ENCODE measurements around the gene TRIM69.

DNA sequence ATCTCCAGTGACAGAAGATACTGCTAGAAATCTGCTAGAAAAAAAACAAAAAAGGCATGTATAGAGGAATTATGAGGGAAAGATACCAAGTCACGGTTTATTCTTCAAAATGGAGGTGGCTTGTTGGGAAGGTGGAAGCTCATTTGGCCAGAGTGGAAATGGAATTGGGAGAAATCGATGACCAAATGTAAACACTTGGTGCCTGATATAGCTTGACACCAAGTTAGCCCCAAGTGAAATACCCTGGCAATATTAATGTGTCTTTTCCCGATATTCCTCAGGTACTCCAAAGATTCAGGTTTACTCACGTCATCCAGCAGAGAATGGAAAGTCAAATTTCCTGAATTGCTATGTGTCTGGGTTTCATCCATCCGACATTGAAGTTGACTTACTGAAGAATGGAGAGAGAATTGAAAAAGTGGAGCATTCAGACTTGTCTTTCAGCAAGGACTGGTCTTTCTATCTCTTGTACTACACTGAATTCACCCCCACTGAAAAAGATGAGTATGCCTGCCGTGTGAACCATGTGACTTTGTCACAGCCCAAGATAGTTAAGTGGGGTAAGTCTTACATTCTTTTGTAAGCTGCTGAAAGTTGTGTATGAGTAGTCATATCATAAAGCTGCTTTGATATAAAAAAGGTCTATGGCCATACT is 21.1 kb upstream of the TRIM69 start:
- TF ChIP-seq, protein P1, sequence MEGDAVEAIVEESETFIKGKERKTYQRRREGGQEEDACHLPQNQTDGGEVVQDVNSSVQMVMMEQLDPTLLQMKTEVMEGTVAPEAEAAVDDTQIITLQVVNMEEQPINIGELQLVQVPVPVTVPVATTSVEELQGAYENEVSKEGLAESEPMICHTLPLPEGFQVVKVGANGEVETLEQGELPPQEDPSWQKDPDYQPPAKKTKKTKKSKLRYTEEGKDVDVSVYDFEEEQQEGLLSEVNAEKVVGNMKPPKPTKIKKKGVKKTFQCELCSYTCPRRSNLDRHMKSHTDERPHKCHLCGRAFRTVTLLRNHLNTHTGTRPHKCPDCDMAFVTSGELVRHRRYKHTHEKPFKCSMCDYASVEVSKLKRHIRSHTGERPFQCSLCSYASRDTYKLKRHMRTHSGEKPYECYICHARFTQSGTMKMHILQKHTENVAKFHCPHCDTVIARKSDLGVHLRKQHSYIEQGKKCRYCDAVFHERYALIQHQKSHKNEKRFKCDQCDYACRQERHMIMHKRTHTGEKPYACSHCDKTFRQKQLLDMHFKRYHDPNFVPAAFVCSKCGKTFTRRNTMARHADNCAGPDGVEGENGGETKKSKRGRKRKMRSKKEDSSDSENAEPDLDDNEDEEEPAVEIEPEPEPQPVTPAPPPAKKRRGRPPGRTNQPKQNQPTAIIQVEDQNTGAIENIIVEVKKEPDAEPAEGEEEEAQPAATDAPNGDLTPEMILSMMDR (IDR thresholded peaks at IDR 0.05) = no peak
- no peak for TF ChIP-seq EZH2 (IDR thresholded peaks at IDR 0.05; ENCODE audit: borderline replicate concordance, insufficient read depth, low read depth, low read length, poor library complexity, severe bottlenecking)
